HEK293 (cell line): ENCODE measurements around the gene SMNDC1.

ENCODE experiments used
- TF ChIP-seq, protein P1 (sequence below): fragments of 450-650 bp; formaldehyde crosslinking; IDR thresholded peaks from 2 replicates; pipeline ENCODE4 v1.5.1; 2016; ENCODE audit warnings: missing biosample characterization, missing genetic modification characterization
- TF ChIP-seq, protein P2 (sequence below): fragments of 450-650 bp; formaldehyde crosslinking; IDR thresholded peaks from 2 replicates; pipeline ENCODE4 v1.5.1; 2017; ENCODE audit warnings: missing biosample characterization, missing genetic modification characterization
- TF ChIP-seq, protein P3 (sequence below): sonication (generic); formaldehyde crosslinking; IDR thresholded peaks from 2 replicates; pipeline ENCODE4 v1.8.1; 2022; ENCODE audit warnings: mild to moderate bottlenecking, moderate library complexity, missing genetic modification reagents

DNA sequence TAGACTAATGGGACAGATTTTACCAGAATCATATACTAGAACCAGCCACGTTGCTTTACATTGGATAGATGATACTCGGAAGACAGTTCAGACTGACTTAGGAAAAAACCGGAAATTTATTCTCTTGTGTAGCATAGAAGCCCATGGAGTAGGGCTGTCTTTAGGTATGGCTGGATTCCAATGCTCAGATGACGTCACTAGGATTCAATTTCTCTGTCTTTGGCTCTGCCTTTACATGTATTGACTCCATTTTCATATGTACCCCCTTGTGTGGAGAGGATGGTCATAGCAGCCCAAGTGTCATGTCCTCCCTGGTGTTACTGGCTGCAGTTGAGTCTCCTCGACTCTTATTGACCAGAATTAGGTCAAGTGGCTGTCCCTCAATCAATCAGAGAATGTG, 39.2 kb upstream of the SMNDC1 start:
- TF ChIP-seq, protein P1, sequence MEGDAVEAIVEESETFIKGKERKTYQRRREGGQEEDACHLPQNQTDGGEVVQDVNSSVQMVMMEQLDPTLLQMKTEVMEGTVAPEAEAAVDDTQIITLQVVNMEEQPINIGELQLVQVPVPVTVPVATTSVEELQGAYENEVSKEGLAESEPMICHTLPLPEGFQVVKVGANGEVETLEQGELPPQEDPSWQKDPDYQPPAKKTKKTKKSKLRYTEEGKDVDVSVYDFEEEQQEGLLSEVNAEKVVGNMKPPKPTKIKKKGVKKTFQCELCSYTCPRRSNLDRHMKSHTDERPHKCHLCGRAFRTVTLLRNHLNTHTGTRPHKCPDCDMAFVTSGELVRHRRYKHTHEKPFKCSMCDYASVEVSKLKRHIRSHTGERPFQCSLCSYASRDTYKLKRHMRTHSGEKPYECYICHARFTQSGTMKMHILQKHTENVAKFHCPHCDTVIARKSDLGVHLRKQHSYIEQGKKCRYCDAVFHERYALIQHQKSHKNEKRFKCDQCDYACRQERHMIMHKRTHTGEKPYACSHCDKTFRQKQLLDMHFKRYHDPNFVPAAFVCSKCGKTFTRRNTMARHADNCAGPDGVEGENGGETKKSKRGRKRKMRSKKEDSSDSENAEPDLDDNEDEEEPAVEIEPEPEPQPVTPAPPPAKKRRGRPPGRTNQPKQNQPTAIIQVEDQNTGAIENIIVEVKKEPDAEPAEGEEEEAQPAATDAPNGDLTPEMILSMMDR: no peak
- TF ChIP-seq, protein P2, sequence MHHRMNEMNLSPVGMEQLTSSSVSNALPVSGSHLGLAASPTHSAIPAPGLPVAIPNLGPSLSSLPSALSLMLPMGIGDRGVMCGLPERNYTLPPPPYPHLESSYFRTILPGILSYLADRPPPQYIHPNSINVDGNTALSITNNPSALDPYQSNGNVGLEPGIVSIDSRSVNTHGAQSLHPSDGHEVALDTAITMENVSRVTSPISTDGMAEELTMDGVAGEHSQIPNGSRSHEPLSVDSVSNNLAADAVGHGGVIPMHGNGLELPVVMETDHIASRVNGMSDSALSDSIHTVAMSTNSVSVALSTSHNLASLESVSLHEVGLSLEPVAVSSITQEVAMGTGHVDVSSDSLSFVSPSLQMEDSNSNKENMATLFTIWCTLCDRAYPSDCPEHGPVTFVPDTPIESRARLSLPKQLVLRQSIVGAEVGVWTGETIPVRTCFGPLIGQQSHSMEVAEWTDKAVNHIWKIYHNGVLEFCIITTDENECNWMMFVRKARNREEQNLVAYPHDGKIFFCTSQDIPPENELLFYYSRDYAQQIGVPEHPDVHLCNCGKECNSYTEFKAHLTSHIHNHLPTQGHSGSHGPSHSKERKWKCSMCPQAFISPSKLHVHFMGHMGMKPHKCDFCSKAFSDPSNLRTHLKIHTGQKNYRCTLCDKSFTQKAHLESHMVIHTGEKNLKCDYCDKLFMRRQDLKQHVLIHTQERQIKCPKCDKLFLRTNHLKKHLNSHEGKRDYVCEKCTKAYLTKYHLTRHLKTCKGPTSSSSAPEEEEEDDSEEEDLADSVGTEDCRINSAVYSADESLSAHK (tag by site-specific recombination): no peak
- TF ChIP-seq, protein P3, sequence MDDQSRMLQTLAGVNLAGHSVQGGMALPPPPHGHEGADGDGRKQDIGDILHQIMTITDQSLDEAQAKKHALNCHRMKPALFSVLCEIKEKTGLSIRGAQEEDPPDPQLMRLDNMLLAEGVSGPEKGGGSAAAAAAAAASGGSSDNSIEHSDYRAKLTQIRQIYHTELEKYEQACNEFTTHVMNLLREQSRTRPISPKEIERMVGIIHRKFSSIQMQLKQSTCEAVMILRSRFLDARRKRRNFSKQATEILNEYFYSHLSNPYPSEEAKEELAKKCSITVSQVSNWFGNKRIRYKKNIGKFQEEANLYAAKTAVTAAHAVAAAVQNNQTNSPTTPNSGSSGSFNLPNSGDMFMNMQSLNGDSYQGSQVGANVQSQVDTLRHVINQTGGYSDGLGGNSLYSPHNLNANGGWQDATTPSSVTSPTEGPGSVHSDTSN (CRISPR knock-in tag): no peak
